ENCODE measurements around the gene TRNP1.

DNA sequence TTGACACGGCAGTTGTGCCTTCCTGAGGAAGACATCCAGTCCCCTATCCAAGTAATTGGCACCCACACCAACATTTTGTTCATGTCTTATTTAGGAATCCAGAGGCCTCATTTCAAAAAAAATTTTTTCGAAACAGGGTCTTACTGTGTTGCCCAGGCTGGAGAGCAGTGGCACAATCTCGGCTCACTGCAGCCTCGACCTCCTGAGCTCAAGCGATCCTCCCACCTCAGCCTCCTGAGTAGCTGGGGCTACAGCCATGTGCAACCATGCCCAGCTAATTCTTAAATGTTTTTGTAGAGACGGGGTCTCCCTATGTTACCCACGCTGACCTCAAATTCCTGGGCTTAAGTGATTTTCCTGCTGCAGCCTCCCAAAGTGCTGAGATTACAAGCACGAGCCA is 9.2 kb upstream of the TRNP1 start:
- TF ChIP-seq CTCF (conservative IDR thresholded peaks at IDR 0.05; ENCODE audit: low read length): no peak
- no peak for TF ChIP-seq EZH2phosphoT487 (IDR thresholded peaks at IDR 0.05; ENCODE audit: borderline replicate concordance, low read depth, low read length)

All from OCI-LY7 (cell line).